Keratinocyte (primary cell): ENCODE measurements around the gene CD59. TPM values are rescaled to one million over a fixed set of nuclear protein-coding genes. Genes with fewer than 3 reads are reported as not detected.
"Not testable (repeated sequence)": the region's sequence is repeated elsewhere in the genome, so short reads cannot be mapped to it uniquely, and the experiment has no call there.

Source experiments
- DNase-seq: peaks from one replicate; pipeline ENCODE4 v3.0.0-alpha.2; 2011; ENCODE audit warnings: low read depth, missing footprints, low spot score
- FAIRE-seq: peaks from 2 replicates; lab custom pipeline; 2011; peaks lifted over from hg19 to GRCh38; lab: Jason Lieb, UNC
- H2AFZ ChIP-seq: 2 replicates; pipeline ENCODE4 v1.6.0; 2012; ENCODE audit warnings: low read length, control low read depth, inconsistent platforms; ENCODE audit not compliant: control insufficient read depth
- H3K27ac ChIP-seq: 2 replicates; pipeline ENCODE4 v1.5.1; 2011; ENCODE audit warnings: low read length; ENCODE audit not compliant: control insufficient read depth, insufficient read depth
- H3K27me3 ChIP-seq: 3 replicates; pipeline ENCODE4 v1.6.0; 2011; ENCODE audit warnings: low read length; ENCODE audit not compliant: control insufficient read depth, insufficient read depth; ENCODE audit errors: extremely low read depth
- H3K36me3 ChIP-seq, 2 experiments: 2 replicates in 1 of 2; 3 replicates in 1 of 2; pipeline ENCODE4 v1.5.1; 2011; ENCODE audit warnings: low read length in 2 of 2, mild to moderate bottlenecking in 1 of 2; ENCODE audit not compliant: control insufficient read depth in 2 of 2, insufficient read depth in 2 of 2; ENCODE audit errors: extremely low read depth in 1 of 2
- H3K4me1 ChIP-seq: 3 replicates; pipeline ENCODE4 v1.5.1; 2011; ENCODE audit warnings: low read length; ENCODE audit not compliant: control insufficient read depth, insufficient read depth; ENCODE audit errors: extremely low read depth
- H3K4me2 ChIP-seq: 3 replicates; pipeline ENCODE4 v1.6.0; 2011; ENCODE audit warnings: low read depth, low read length; ENCODE audit not compliant: control insufficient read depth, insufficient read depth; ENCODE audit errors: extremely low read depth
- H3K4me3 ChIP-seq, 3 experiments: fragments of 200-600 bp in 1 of 3; sonication (generic) in 1 of 3; 2 replicates in 2 of 3; 3 replicates in 1 of 3; pipeline ENCODE4 v1.5.1; 2011 to 2016; ENCODE audit warnings: low read length in 3 of 3, mild to moderate bottlenecking in 3 of 3, control low read depth in 2 of 3, inconsistent platforms in 1 of 3, low read depth in 1 of 3, mixed read lengths in 1 of 3, mixed run types in 1 of 3, moderate library complexity in 1 of 3; ENCODE audit not compliant: control insufficient read depth in 2 of 3, insufficient read depth in 2 of 3; ENCODE audit errors: extremely low read depth in 1 of 3
- H3K79me2 ChIP-seq: 2 replicates; pipeline ENCODE4 v1.6.0; 2012; ENCODE audit warnings: low read length; ENCODE audit not compliant: control insufficient read depth, insufficient read depth
- H3K9ac ChIP-seq: 3 replicates; pipeline ENCODE4 v1.6.0; 2011; ENCODE audit warnings: low read length; ENCODE audit not compliant: control insufficient read depth, insufficient read depth; ENCODE audit errors: extremely low read depth
- H3K9me1 ChIP-seq: 3 replicates; pipeline ENCODE4 v1.6.0; 2011; ENCODE audit warnings: low read length; ENCODE audit not compliant: control insufficient read depth, insufficient read depth; ENCODE audit errors: extremely low read depth
- H3K9me3 ChIP-seq: 2 replicates; pipeline ENCODE4 v1.5.1; 2012; ENCODE audit warnings: low read depth, low read length; ENCODE audit not compliant: control insufficient read depth
- H4K20me1 ChIP-seq: 3 replicates; pipeline ENCODE4 v1.6.0; 2011; ENCODE audit warnings: low read length; ENCODE audit not compliant: control insufficient read depth, insufficient read depth; ENCODE audit errors: extremely low read depth
- CTCF ChIP-seq, 3 experiments: IDR thresholded peaks in 1 of 3; conservative IDR thresholded peaks in 1 of 3; optimal IDR thresholded peaks in 1 of 3; 2 replicates in 2 of 3; 3 replicates in 1 of 3; pipeline versions ENCODE3 to v1.5.1; 2011; ENCODE audit warnings: low read length in 3 of 3, mild to moderate bottlenecking in 3 of 3, moderate library complexity in 2 of 3, control low read depth in 1 of 3, inconsistent platforms in 1 of 3; ENCODE audit not compliant: insufficient read depth in 2 of 3; ENCODE audit errors: extremely low read depth in 1 of 3
- EZH2 ChIP-seq: IDR thresholded peaks from one replicate; pipeline ENCODE4 v1.6.1; 2012; ENCODE audit warnings: inconsistent platforms, mild to moderate bottlenecking, low read length, moderate library complexity
- dilution Hi-C: fragments of 300-500 bp; cut with MboI; formaldehyde crosslinking; loops from one replicate; pipeline ENCODE4 v1.7.0; 2020; ENCODE audit warnings: low sequenced_read_pairs; ENCODE audit not compliant: extremely low pct_ligation_motif_present
- polyA plus RNA-seq, 5 experiments: library from polyadenylated mRNA; depleted of rRNA in 3 of 5; stranded (reverse) in 3 of 5; stranded (forward) in 1 of 5; unstranded in 1 of 5; fragments of >200 nt; gene quantifications; 1 replicate in 1 of 5; 2 replicates in 3 of 5; 3 replicates in 1 of 5; pipeline versions ENCODE4 v1.2.1 to v1.2.3, GENCODE V29; 2011 to 2012; ENCODE audit warnings: missing spikeins in 2 of 5, low read depth in 1 of 5, low replicate concordance in 1 of 5

CD59 gene
- polyA plus RNA-seq, 1 donor (not counting 4 experiments of a cell fraction or from before 2014, with no cell fraction given), result 1,349 TPM

GRCh38 chr11:33663121-33663520 lies 73.1 kb downstream of the CD59 start:
- H3K9me1 ChIP-seq, result no peaks in the 10 kb centered on the region
- no peak for TF ChIP-seq CTCF (optimal IDR thresholded peaks at IDR 0.05 in 1 of 3, IDR thresholded peaks at IDR 0.05 in 1 of 3, conservative IDR thresholded peaks at IDR 0.05 in 1 of 3; ENCODE audit: extremely low read depth in 1 of 3, insufficient read depth in 2 of 3, low read length in 3 of 3)
- H3K27me3 ChIP-seq, result no peaks in the 10 kb centered on the region
- no peak overlapping the region for H3K4me2 ChIP-seq
- FAIRE-seq (no peak), DNase-seq (no peak)
- no peaks in the 10 kb centered on the region for H3K79me2 ChIP-seq
- H4K20me1 ChIP-seq, result no peaks in the 10 kb centered on the region
- no peaks in the 10 kb centered on the region for H3K9me3 ChIP-seq
- H3K4me3 ChIP-seq, result no peak overlapping the region
- no peaks in the 10 kb centered on the region for H3K36me3 ChIP-seq
- dilution Hi-C loops, result no loop called here
- no peak overlapping the region for H3K9ac ChIP-seq
- no peak overlapping the region for H3K27ac ChIP-seq
- no peak overlapping the region for H2AFZ ChIP-seq
- peaks cover 18% of the 10 kb centered on the region for H3K4me1 ChIP-seq

- dilution Hi-C loops, H3K27ac ChIP-seq, H3K4me3 ChIP-seq, H3K36me3 ChIP-seq, H4K20me1 ChIP-seq, DNase-seq, H3K4me2 ChIP-seq, H3K27me3 ChIP-seq, H3K79me2 ChIP-seq, H2AFZ ChIP-seq, H3K9me3 ChIP-seq, H3K9ac ChIP-seq, H3K9me1 ChIP-seq, FAIRE-seq: not testable (repeated sequence)
- H3K4me1 ChIP-seq, result peaks cover 18% of the 10 kb centered on the region
Measured at GRCh38 chr11:33661526-33661925, 74.7 kb downstream of the CD59 start.

GRCh38 chr11:33660962-33661361 lies 75.3 kb downstream of the CD59 start:
- Histone ChIP-seq H3K4me3 (no peak overlapping the region), H3K36me3 (no peaks in the 10 kb centered on the region), H3K4me2 (no peak overlapping the region), H3K79me2 (no peaks in the 10 kb centered on the region), H3K9me3 (no peaks in the 10 kb centered on the region), H4K20me1 (no peaks in the 10 kb centered on the region), H3K27ac (no peak overlapping the region), H3K27me3 (no peaks in the 10 kb centered on the region), H2AFZ (no peak overlapping the region), H3K9ac (no peak overlapping the region), H3K9me1 (no peaks in the 10 kb centered on the region), H3K4me1 (peaks cover 23% of the 10 kb centered on the region)
- DNase-seq (no peak), FAIRE-seq (no peak)
- dilution Hi-C loops, result no loop called here
- no peak for TF ChIP-seq EZH2
- no peak for TF ChIP-seq CTCF (optimal IDR thresholded peaks at IDR 0.05 in 1 of 3, IDR thresholded peaks at IDR 0.05 in 1 of 3, conservative IDR thresholded peaks at IDR 0.05 in 1 of 3; ENCODE audit: extremely low read depth in 1 of 3, insufficient read depth in 2 of 3, low read length in 3 of 3)
